ENCODE data around the gene MYO5B.

MYO5B gene

GRCh38 chr18:49924293-49924983, 270.5 kb downstream of the MYO5B start:
- no peak for TF ChIP-seq CTCF (IDR thresholded peaks at IDR 0.05; ENCODE audit: borderline replicate concordance, extremely low read depth, low read length, poor library complexity, severe bottlenecking)
- TF ChIP-seq EZH2 (IDR thresholded peaks at IDR 0.05; ENCODE audit: borderline replicate concordance, low read depth, low read length, severe bottlenecking), result no peak
- H3K36me3 ChIP-seq (ENCODE audit: insufficient read depth, low read length), result no peaks in the 10 kb centered on the region
- no peak overlapping the region for H3K4me3 ChIP-seq (ENCODE audit: low read depth in 1 of 2, low read length in 2 of 2)
- no peak overlapping the region for H3K4me2 ChIP-seq (ENCODE audit: insufficient read depth, low read length)
- H3K27ac ChIP-seq (ENCODE audit: low read length), result no peak overlapping the region
- H2AFZ ChIP-seq (ENCODE audit: low read depth, low read length), result no peak overlapping the region
- H4K20me1 ChIP-seq (ENCODE audit: insufficient read depth, low read length), result no peaks in the 10 kb centered on the region
- H3K4me1 ChIP-seq (ENCODE audit: insufficient read depth, low read length), result no peaks in the 10 kb centered on the region
- no peaks in the 10 kb centered on the region for H3K27me3 ChIP-seq (ENCODE audit: insufficient read depth, low read length, poor library complexity)
- H3K9ac ChIP-seq (ENCODE audit: low read depth, low read length), result no peak overlapping the region
- ATAC-seq (ENCODE audit: insufficient read depth, low read depth) (no peak), DNase-seq (no peak)
- no peaks in the 10 kb centered on the region for H3K9me3 ChIP-seq (ENCODE audit: insufficient read depth, low read length, severe bottlenecking)
- H3K79me2 ChIP-seq (ENCODE audit: insufficient read depth, low read length), result no peaks in the 10 kb centered on the region

GRCh38 chr18:49922228-49922627, 272.7 kb downstream of the MYO5B start:
- no peaks in the 10 kb centered on the region for H3K9me3 ChIP-seq (ENCODE audit: insufficient read depth, low read length, severe bottlenecking)
- H3K27ac ChIP-seq (ENCODE audit: low read length), result no peak overlapping the region
- H4K20me1 ChIP-seq (ENCODE audit: insufficient read depth, low read length), result 0 out of 2 replicates have a peak, but pooled peaks cover 3% of the 10 kb centered on the region
- DNase-seq (no peak), ATAC-seq (ENCODE audit: insufficient read depth, low read depth) (no peak)
- H2AFZ ChIP-seq (ENCODE audit: low read depth, low read length), result no peak overlapping the region
- H3K9ac ChIP-seq (ENCODE audit: low read depth, low read length), result no peak overlapping the region
- no peaks in the 10 kb centered on the region for H3K79me2 ChIP-seq (ENCODE audit: insufficient read depth, low read length)
- peaks cover 3% of the 10 kb centered on the region for H3K27me3 ChIP-seq (ENCODE audit: insufficient read depth, low read length, poor library complexity)
- TF ChIP-seq CTCF (IDR thresholded peaks at IDR 0.05; ENCODE audit: borderline replicate concordance, extremely low read depth, low read length, poor library complexity, severe bottlenecking), result no peak
- TF ChIP-seq EZH2 (IDR thresholded peaks at IDR 0.05; ENCODE audit: borderline replicate concordance, low read depth, low read length, severe bottlenecking), result no peak
- no peaks in the 10 kb centered on the region for H3K36me3 ChIP-seq (ENCODE audit: insufficient read depth, low read length)
- no peaks in the 10 kb centered on the region for H3K4me1 ChIP-seq (ENCODE audit: insufficient read depth, low read length)
- no peak overlapping the region for H3K4me2 ChIP-seq (ENCODE audit: insufficient read depth, low read length)
- no peak overlapping the region for H3K4me3 ChIP-seq (ENCODE audit: low read depth in 1 of 2, low read length in 2 of 2)

DNA sequence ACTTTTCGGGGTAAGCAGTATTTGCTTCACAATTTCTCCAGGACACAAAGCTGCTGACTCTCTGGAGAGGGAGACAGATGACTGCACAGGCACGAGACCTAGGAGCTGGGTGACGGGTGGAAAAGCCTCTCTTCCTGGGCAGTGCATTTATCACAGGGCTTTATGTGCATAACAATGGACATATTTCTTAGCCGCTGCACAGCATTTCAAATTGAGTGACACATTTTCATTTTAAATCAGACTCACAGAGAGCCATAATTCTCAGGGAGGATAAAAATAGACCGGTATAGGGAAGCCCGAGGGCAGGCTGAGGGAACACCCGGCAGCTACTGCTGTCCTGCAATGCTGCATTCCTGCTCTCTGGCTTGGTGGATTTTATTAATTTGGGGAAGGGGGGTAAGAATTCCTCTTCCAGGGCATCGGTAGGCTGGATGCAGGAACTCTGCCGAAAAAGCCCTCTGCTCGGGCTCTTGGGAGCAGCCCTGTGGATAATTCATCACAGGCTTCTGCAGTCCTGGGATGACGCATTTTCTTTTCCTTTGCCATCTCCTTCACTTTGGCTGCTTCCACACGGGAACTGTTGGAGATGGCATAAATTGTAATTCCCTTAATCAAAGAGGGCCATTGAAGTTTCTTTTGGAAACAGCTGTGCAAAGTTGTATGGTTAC, 273.5 kb downstream of the MYO5B start:
- Histone ChIP-seq H3K4me1 (ENCODE audit: insufficient read depth, low read length) (no peaks in the 10 kb centered on the region), H3K4me3 (ENCODE audit: low read depth in 1 of 2, low read length in 2 of 2) (no peak overlapping the region), H3K27ac (ENCODE audit: low read length) (no peak overlapping the region), H3K79me2 (ENCODE audit: insufficient read depth, low read length) (no peaks in the 10 kb centered on the region), H3K36me3 (ENCODE audit: insufficient read depth, low read length) (no peaks in the 10 kb centered on the region), H4K20me1 (ENCODE audit: insufficient read depth, low read length) (0 out of 2 replicates have a peak, but pooled peaks cover 3% of the 10 kb centered on the region), H3K4me2 (ENCODE audit: insufficient read depth, low read length) (no peak overlapping the region), H3K9ac (ENCODE audit: low read depth, low read length) (no peak overlapping the region), H3K27me3 (ENCODE audit: insufficient read depth, low read length, poor library complexity) (peaks cover 3% of the 10 kb centered on the region), H3K9me3 (ENCODE audit: insufficient read depth, low read length, severe bottlenecking) (no peaks in the 10 kb centered on the region), H2AFZ (ENCODE audit: low read depth, low read length) (no peak overlapping the region)
- ATAC-seq (ENCODE audit: insufficient read depth, low read depth) (no peak), DNase-seq (no peak)
- TF ChIP-seq EZH2 (IDR thresholded peaks at IDR 0.05; ENCODE audit: borderline replicate concordance, low read depth, low read length, severe bottlenecking), result no peak
- no peak for TF ChIP-seq CTCF (IDR thresholded peaks at IDR 0.05; ENCODE audit: borderline replicate concordance, extremely low read depth, low read length, poor library complexity, severe bottlenecking)

Data from DND-41 (cell line).